Endothelial cell of umbilical vein (primary cell): ENCODE measurements around the gene PLA2G2D. TPM values are rescaled to one million over a fixed set of nuclear protein-coding genes. Genes with fewer than 3 reads are reported as not detected.
A peak's percentile ranks its signal among the peaks of the same experiment; 100 is the strongest.

Experiments
- BruUV-seq: library from RNA; stranded (reverse); fragments of 400-500 nt; replicated peaks from 2 replicates; lab custom pipeline; 2021; lab: Mats Ljungman, UMichigan
- CTCF ChIA-PET: fragments of 300-600, 350-600 bp; sonication (Branson Sonifier 250); formaldehyde crosslinking; loops from one replicate; lab custom pipeline; 2021; ENCODE audit warnings: antibody characterized with exemption, inconsistent platforms; lab: Charles Lee
- POLR2A ChIA-PET: fragments of 300-600, 350-600 bp; sonication (Branson Sonifier 250); formaldehyde crosslinking; loops from one replicate; lab custom pipeline; 2021; ENCODE audit warnings: antibody characterized with exemption, inconsistent platforms; lab: Charles Lee
- DNase-seq: peaks from one replicate; pipeline ENCODE4 v3.0.0-alpha.2; 2011; ENCODE audit warnings: low read depth, low spot score
- FAIRE-seq: peaks from 2 replicates; lab custom pipeline; 2011; peaks lifted over from hg19 to GRCh38; lab: Jason Lieb, UNC
- H2AFZ ChIP-seq: 2 replicates; pipeline ENCODE4 v1.6.0; 2012; ENCODE audit warnings: low read depth, low read length, control low read depth, inconsistent platforms
- H3K27ac ChIP-seq: 2 replicates; pipeline ENCODE4 v1.5.1; 2011; ENCODE audit warnings: low read depth, mild to moderate bottlenecking, control low read depth, low read length, moderate library complexity; ENCODE audit not compliant: insufficient read depth
- H3K27me3 ChIP-seq, 2 experiments: 2 replicates each; pipeline versions ENCODE4 v1.6.0 to v1.6.1; 2011; ENCODE audit warnings: low read length in 2 of 2, mixed read lengths in 1 of 2; ENCODE audit not compliant: control insufficient read depth in 2 of 2, insufficient read depth in 2 of 2
- H3K36me3 ChIP-seq, 2 experiments: 2 replicates in 1 of 2; 3 replicates in 1 of 2; pipeline ENCODE4 v1.5.1; 2011; ENCODE audit warnings: low read length in 2 of 2, mild to moderate bottlenecking in 1 of 2, moderate library complexity in 1 of 2; ENCODE audit not compliant: control insufficient read depth in 2 of 2, insufficient read depth in 2 of 2; ENCODE audit errors: extremely low read depth in 1 of 2
- H3K4me1 ChIP-seq: 3 replicates; pipeline ENCODE4 v1.5.1; 2011; ENCODE audit warnings: mild to moderate bottlenecking, low read length; ENCODE audit not compliant: control insufficient read depth, insufficient read depth; ENCODE audit errors: extremely low read depth
- H3K4me2 ChIP-seq: 2 replicates; pipeline ENCODE4 v1.6.1; 2011; ENCODE audit warnings: low read length, control low read depth, mixed read lengths; ENCODE audit not compliant: insufficient read depth
- H3K4me3 ChIP-seq, 3 experiments: fragments of 200-600 bp in 1 of 3; sonication (generic), shearing (Covaris generic) in 1 of 3; replicated peaks in 1 of 3; 2 replicates each; pipeline ENCODE4 v1.5.1; 2011 to 2016; ENCODE audit warnings: control low read depth in 3 of 3, low read length in 3 of 3, mild to moderate bottlenecking in 2 of 3, inconsistent platforms in 1 of 3, low read depth in 1 of 3, moderate library complexity in 1 of 3; ENCODE audit not compliant: insufficient read depth in 1 of 3
- H3K79me2 ChIP-seq: 2 replicates; pipeline ENCODE4 v1.6.0; 2012; ENCODE audit warnings: low read length, inconsistent platforms; ENCODE audit not compliant: control insufficient read depth, insufficient read depth
- H3K9ac ChIP-seq: replicated peaks from 2 replicates; pipeline ENCODE3; 2011; ENCODE audit warnings: low read length, control low read depth; ENCODE audit not compliant: insufficient read depth; ENCODE audit errors: extremely low read depth
- H3K9me1 ChIP-seq: replicated peaks from 3 replicates; pipeline ENCODE4 v1.6.0; 2011; ENCODE audit warnings: mild to moderate bottlenecking, low read length; ENCODE audit not compliant: control insufficient read depth, insufficient read depth; ENCODE audit errors: extremely low read depth
- H3K9me3 ChIP-seq: replicated peaks from 2 replicates; pipeline ENCODE4 v1.5.1; 2012; ENCODE audit warnings: low read length, inconsistent platforms; ENCODE audit not compliant: control insufficient read depth, insufficient read depth
- H4K20me1 ChIP-seq: replicated peaks from 2 replicates; pipeline ENCODE3; 2011; ENCODE audit warnings: mild to moderate bottlenecking, low read length; ENCODE audit not compliant: control insufficient read depth, insufficient read depth; ENCODE audit errors: extremely low read depth
- EZH2 ChIP-seq: IDR thresholded peaks from 2 replicates; pipeline ENCODE4 v1.6.1; 2012; ENCODE audit warnings: borderline replicate concordance, low read depth, mild to moderate bottlenecking, moderate library complexity, low read length, inconsistent platforms; ENCODE audit not compliant: severe bottlenecking
- JUN ChIP-seq: IDR thresholded peaks from 2 replicates; pipeline ENCODE4 v1.6.1; 2011; ENCODE audit warnings: borderline replicate concordance, low read depth; ENCODE audit not compliant: insufficient read length, insufficient read depth
- MYC ChIP-seq: IDR thresholded peaks from one replicate; pipeline ENCODE4 v1.6.1; 2011; ENCODE audit warnings: mild to moderate bottlenecking, low read depth, low read length
- POLR2AphosphoS5 ChIP-seq: IDR thresholded peaks from 2 replicates; pipeline ENCODE4 v1.6.1; 2012; ENCODE audit warnings: low read depth, mild to moderate bottlenecking, control low read depth, low read length, moderate library complexity; ENCODE audit not compliant: insufficient read depth
- dilution Hi-C: fragments of 300-500 bp; cut with MboI; formaldehyde crosslinking; loops from one replicate; pipeline ENCODE4 v1.15.0; 2019; ENCODE audit warnings: low sequenced_read_pairs; ENCODE audit not compliant: extremely low pct_ligation_motif_present
- intact Hi-C: fragments of 100-400 bp; cut with micrococcal nuclease; formaldehyde crosslinking; loops from one replicate; pipeline ENCODE4 v1.10.0; 2022
- polyA plus RNA-seq, 4 experiments: library from polyadenylated mRNA; depleted of rRNA in 3 of 4; stranded (reverse) in 3 of 4; unstranded in 1 of 4; fragments of >200 nt; gene quantifications; 2 replicates each; pipeline versions ENCODE4 v1.2.1 to v1.2.3, GENCODE V29; 2011 to 2012; ENCODE audit warnings: missing spikeins in 1 of 4
- total RNA-seq: library from RNA; stranded (reverse); gene quantifications from 2 replicates; pipeline ENCODE4 v1.2.3, GENCODE V29; 2021
- TF ChIP-seq, protein P1 (sequence below), 2 donors: IDR thresholded peaks; 1 replicate in 1 of 2; 2 replicates in 1 of 2; pipeline ENCODE4 v1.5.1; 2011; ENCODE audit warnings: low read length in 2 of 2, mild to moderate bottlenecking in 2 of 2, moderate library complexity in 2 of 2, control low read depth in 1 of 2, inconsistent platforms in 1 of 2, low read depth in 1 of 2; ENCODE audit not compliant: insufficient read depth in 1 of 2; ENCODE audit errors: extremely low read depth in 1 of 2
- TF ChIP-seq, protein P2 (sequence below): IDR thresholded peaks from 2 replicates; pipeline ENCODE4 v1.6.1; 2011; ENCODE audit not compliant: insufficient read depth, insufficient read length

Gene PLA2G2D
- total and polyA plus RNA-seq, 2 donors (not counting 3 experiments of a cell fraction or from before 2014, with no cell fraction given) = not detected

DNA sequence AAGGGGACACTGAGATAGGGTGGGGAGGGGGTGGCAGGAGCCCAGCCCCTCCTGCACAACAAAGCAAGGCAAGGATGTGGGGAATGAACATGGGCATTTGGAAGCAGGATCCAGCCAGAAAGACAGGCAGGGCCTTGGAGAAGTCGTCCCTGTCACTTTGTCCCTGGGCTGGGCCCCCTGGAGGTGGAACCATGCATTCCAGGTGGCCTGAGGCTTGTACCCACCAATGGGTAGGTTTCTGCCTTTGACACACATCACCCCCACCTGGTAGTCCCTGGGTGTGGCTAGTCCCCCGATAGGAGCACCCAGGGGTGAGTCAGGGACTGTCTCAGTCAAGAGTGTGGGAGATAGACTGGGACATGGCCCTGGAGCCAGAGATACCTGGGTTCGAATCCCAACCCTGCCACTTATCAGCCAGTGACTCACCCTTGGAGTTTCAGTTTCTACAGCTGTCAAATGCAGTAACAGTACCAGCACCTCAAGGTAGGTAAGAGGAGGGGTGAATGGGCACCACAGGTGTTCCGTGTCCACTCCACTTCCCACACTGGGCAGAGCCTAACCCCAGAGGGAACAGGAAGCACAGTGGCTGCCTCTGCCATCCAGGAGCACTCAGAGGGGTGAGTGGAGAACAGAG lies 10.0 kb downstream of the PLA2G2D start:
- no peak overlapping the region for H2AFZ ChIP-seq
- no peaks in the 10 kb centered on the region for H4K20me1 ChIP-seq
- no peak for DNase-seq
- no peak for FAIRE-seq
- no peaks in the 10 kb centered on the region for H3K36me3 ChIP-seq
- no peak overlapping the region for H3K4me2 ChIP-seq
- H3K9me1 ChIP-seq = no peaks in the 10 kb centered on the region
- H3K4me1 ChIP-seq = peaks cover 14% of the 10 kb centered on the region
- no peaks in the 10 kb centered on the region for H3K79me2 ChIP-seq
- dilution Hi-C loops (no loop called here), intact Hi-C loops (no loop called here)
- no peak overlapping the region for H3K27ac ChIP-seq
- ChIA-PET CTCF (interaction anchor here (0.7 to 1.0 kb wide), 2 partner anchors 10 to 134 kb away, joined by 3 read pairs; no protein-coding TSS in a partner anchor), POLR2A (no interaction called here)
- no peak overlapping the region for H3K4me3 ChIP-seq
- H3K9me3 ChIP-seq = no peaks in the 10 kb centered on the region
- no peak overlapping the region for H3K9ac ChIP-seq
- no peaks in the 10 kb centered on the region for H3K27me3 ChIP-seq
- TF ChIP-seq MYC (no peak), POLR2AphosphoS5 (no peak), EZH2 (no peak), JUN (no peak)
- TF ChIP-seq, protein P1, sequence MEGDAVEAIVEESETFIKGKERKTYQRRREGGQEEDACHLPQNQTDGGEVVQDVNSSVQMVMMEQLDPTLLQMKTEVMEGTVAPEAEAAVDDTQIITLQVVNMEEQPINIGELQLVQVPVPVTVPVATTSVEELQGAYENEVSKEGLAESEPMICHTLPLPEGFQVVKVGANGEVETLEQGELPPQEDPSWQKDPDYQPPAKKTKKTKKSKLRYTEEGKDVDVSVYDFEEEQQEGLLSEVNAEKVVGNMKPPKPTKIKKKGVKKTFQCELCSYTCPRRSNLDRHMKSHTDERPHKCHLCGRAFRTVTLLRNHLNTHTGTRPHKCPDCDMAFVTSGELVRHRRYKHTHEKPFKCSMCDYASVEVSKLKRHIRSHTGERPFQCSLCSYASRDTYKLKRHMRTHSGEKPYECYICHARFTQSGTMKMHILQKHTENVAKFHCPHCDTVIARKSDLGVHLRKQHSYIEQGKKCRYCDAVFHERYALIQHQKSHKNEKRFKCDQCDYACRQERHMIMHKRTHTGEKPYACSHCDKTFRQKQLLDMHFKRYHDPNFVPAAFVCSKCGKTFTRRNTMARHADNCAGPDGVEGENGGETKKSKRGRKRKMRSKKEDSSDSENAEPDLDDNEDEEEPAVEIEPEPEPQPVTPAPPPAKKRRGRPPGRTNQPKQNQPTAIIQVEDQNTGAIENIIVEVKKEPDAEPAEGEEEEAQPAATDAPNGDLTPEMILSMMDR (IDR thresholded peaks at IDR 0.05; ENCODE audit: extremely low read depth in 1 of 2, insufficient read depth in 1 of 2, low read depth in 1 of 2, low read length in 2 of 2) = peak in 1 of 2 donors; percentile 8
- TF ChIP-seq, protein P2, sequence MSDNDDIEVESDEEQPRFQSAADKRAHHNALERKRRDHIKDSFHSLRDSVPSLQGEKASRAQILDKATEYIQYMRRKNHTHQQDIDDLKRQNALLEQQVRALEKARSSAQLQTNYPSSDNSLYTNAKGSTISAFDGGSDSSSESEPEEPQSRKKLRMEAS = no peak
- no TSS peak for BruUV-seq
